Astrocyte (in vitro differentiated cells and primary cell): Measurements from ENCODE around the gene SRCAP. TPM values are rescaled to one million over a fixed set of nuclear protein-coding genes. Genes with fewer than 3 reads are reported as not detected.

ENCODE experiments used
- DNase-seq: peaks from one replicate; pipeline ENCODE4 v3.0.0-alpha.2; 2010; ENCODE audit warnings: low read depth
- FAIRE-seq: peaks from 2 replicates; lab custom pipeline; 2011; peaks lifted over from hg19 to GRCh38; lab: Jason Lieb, UNC
- H2AFZ ChIP-seq: 2 replicates; pipeline ENCODE4 v1.6.0; 2012; ENCODE audit warnings: low read depth, low read length, inconsistent platforms
- H3K27ac ChIP-seq: 2 replicates; pipeline ENCODE4 v1.5.1; 2011; ENCODE audit warnings: low read depth, low read length, inconsistent platforms
- H3K27me3 ChIP-seq: 2 replicates; pipeline ENCODE4 v1.6.0; 2011; ENCODE audit warnings: low read length, inconsistent platforms; ENCODE audit not compliant: insufficient read depth
- H3K36me3 ChIP-seq: 2 replicates; pipeline ENCODE4 v1.5.1; 2011; ENCODE audit warnings: low read length, inconsistent platforms; ENCODE audit not compliant: insufficient read depth
- H3K4me1 ChIP-seq: 2 replicates; pipeline ENCODE4 v1.5.1; 2011; ENCODE audit warnings: low read length, inconsistent platforms; ENCODE audit not compliant: insufficient read depth
- H3K4me2 ChIP-seq: 2 replicates; pipeline ENCODE4 v1.6.0; 2012; ENCODE audit warnings: low read length, inconsistent platforms
- H3K4me3 ChIP-seq: 2 replicates; pipeline ENCODE4 v1.5.1; 2011; ENCODE audit warnings: low read depth, mild to moderate bottlenecking, low read length, inconsistent platforms; ENCODE audit not compliant: insufficient read depth
- H3K79me2 ChIP-seq: 2 replicates; pipeline ENCODE4 v1.6.0; 2012; ENCODE audit warnings: mild to moderate bottlenecking, low read length, inconsistent platforms; ENCODE audit not compliant: insufficient read depth
- H3K9ac ChIP-seq: 2 replicates; pipeline ENCODE4 v1.6.0; 2012; ENCODE audit warnings: mild to moderate bottlenecking, low read length, inconsistent platforms
- H3K9me3 ChIP-seq: 2 replicates; pipeline ENCODE4 v1.5.1; 2012; ENCODE audit warnings: low read depth, mild to moderate bottlenecking, low read length, inconsistent platforms; ENCODE audit not compliant: insufficient read depth
- H4K20me1 ChIP-seq: 2 replicates; pipeline ENCODE4 v1.6.0; 2012; ENCODE audit warnings: low read length, inconsistent platforms; ENCODE audit not compliant: insufficient read depth
- H3K27ac Mint-ChIP-seq: one replicate; pipeline ENCODE4 v1.8.0; 2021; ENCODE audit warnings: mild to moderate bottlenecking, mixed read lengths; ENCODE audit not compliant: unreplicated experiment
- H3K27me3 Mint-ChIP-seq: one replicate; pipeline ENCODE4 v1.8.0; 2021; ENCODE audit warnings: low read depth, mixed read lengths; ENCODE audit not compliant: unreplicated experiment
- H3K36me3 Mint-ChIP-seq: one replicate; pipeline ENCODE4 v1.8.0; 2021; ENCODE audit warnings: low read depth, mixed read lengths; ENCODE audit not compliant: unreplicated experiment
- H3K4me1 Mint-ChIP-seq: one replicate; pipeline ENCODE4 v1.8.0; 2021; ENCODE audit warnings: low read depth, mixed read lengths; ENCODE audit not compliant: unreplicated experiment
- H3K4me3 Mint-ChIP-seq: one replicate; pipeline ENCODE4 v1.8.0; 2021; ENCODE audit warnings: mild to moderate bottlenecking, moderate library complexity, mixed read lengths; ENCODE audit not compliant: unreplicated experiment
- H3K9me3 Mint-ChIP-seq: one replicate; pipeline ENCODE4 v1.8.0; 2021; ENCODE audit warnings: mild to moderate bottlenecking, mixed read lengths; ENCODE audit not compliant: unreplicated experiment
- CTCF ChIP-seq: IDR thresholded peaks from 2 replicates; pipeline ENCODE4 v1.5.1; 2011; ENCODE audit warnings: low read depth, mild to moderate bottlenecking, inconsistent platforms, low read length, moderate library complexity; ENCODE audit not compliant: insufficient read depth
- EZH2 ChIP-seq: IDR thresholded peaks from 2 replicates; pipeline ENCODE4 v1.6.1; 2012; ENCODE audit warnings: mild to moderate bottlenecking, low read length, inconsistent platforms; ENCODE audit not compliant: insufficient read depth
- total RNA-seq: library from RNA; stranded (reverse); gene quantifications from 2 replicates; pipeline ENCODE4 v1.2.1, GENCODE V29; 2021

SRCAP gene
- total RNA-seq, 1 donor from 2014 or later = 50.4 TPM

GRCh38 chr16:30662449-30662848, 36.5 kb upstream of the SRCAP start:
- no peak overlapping the region for H2AFZ ChIP-seq
- peaks cover 75% of the 10 kb centered on the region for H3K79me2 ChIP-seq
- H3K27me3 ChIP-seq = no peaks in the 10 kb centered on the region

GRCh38 chr16:30663038-30663437, 35.9 kb upstream of the SRCAP start:
- H3K79me2 ChIP-seq = peaks cover 76% of the 10 kb centered on the region
- peak overlapping the region; percentile 69 for H3K4me3 Mint-ChIP-seq

More at GRCh38 chr16:30662449-30662848, 36.5 kb upstream of the SRCAP start:
- Histone ChIP-seq H3K27ac (no peak overlapping the region), H3K36me3 (peaks cover 32% of the 10 kb centered on the region), H4K20me1 (peaks cover 69% of the 10 kb centered on the region), H3K4me1 (peaks cover 25% of the 10 kb centered on the region), H3K4me3 (no peak overlapping the region), H3K9me3 (no peaks in the 10 kb centered on the region), H3K4me2 (peak overlapping the region; percentile 98), H3K9ac (no peak overlapping the region)
- peak overlapping the region; percentile 69 for H3K4me3 Mint-ChIP-seq
- TF ChIP-seq CTCF (no peak), EZH2 (no peak)
- H3K4me1 Mint-ChIP-seq = peaks cover 26% of the 10 kb centered on the region
- H3K27me3 Mint-ChIP-seq = no peaks in the 10 kb centered on the region
- H3K36me3 Mint-ChIP-seq = peaks cover 29% of the 10 kb centered on the region
- H3K27ac Mint-ChIP-seq = no peak overlapping the region
- no peak for FAIRE-seq
- no peaks in the 10 kb centered on the region for H3K9me3 Mint-ChIP-seq
- DNase-seq = no peak

More at GRCh38 chr16:30663038-30663437, 35.9 kb upstream of the SRCAP start:
- Histone ChIP-seq H3K27me3 (no peaks in the 10 kb centered on the region), H3K4me1 (peaks cover 23% of the 10 kb centered on the region), H3K4me2 (no peak overlapping the region), H2AFZ (no peak overlapping the region), H3K9ac (peak overlapping the region; percentile 22), H4K20me1 (peaks cover 75% of the 10 kb centered on the region), H3K4me3 (no peak overlapping the region), H3K27ac (no peak overlapping the region), H3K36me3 (peaks cover 37% of the 10 kb centered on the region), H3K9me3 (no peaks in the 10 kb centered on the region)
- TF ChIP-seq EZH2 (no peak), CTCF (no peak)
- Mint-ChIP-seq H3K4me1 (peaks cover 25% of the 10 kb centered on the region), H3K27ac (no peak overlapping the region), H3K9me3 (no peaks in the 10 kb centered on the region), H3K27me3 (no peaks in the 10 kb centered on the region), H3K36me3 (peaks cover 32% of the 10 kb centered on the region)
- no peak for FAIRE-seq
- DNase-seq = no peak
